OCI-M2 (cell line): ENCODE measurements around the gene TAS2R10.
A peak's percentile ranks its signal among the peaks of the same experiment; 100 is the strongest.

Source experiments
- DNase-seq: peaks from one replicate; lab custom pipeline; 2025; ENCODE audit not compliant: unreplicated experiment; lab: John Stamatoyannopoulos, UW

Gene TAS2R10

GRCh38 chr12:10783252-10783651 is 42.9 kb downstream of the TAS2R10 start:
- no peak for DNase-seq

- DNase-seq = peak; percentile 30
Measured at GRCh38 chr12:10779103-10779502, 47.1 kb downstream of the TAS2R10 start.
